IMR-90 (cell line): ENCODE data around the gene SMTN. TPM values are rescaled to one million over a fixed set of nuclear protein-coding genes. Genes with fewer than 3 reads are reported as not detected.
A peak's percentile ranks its signal among the peaks of the same experiment; 100 is the strongest.

Experiments
- ATAC-seq: fragments of 200-7000 bp; cut with Tn5 transposase; 2 replicates; pipeline ENCODE4 v1.9.1; 2020; ENCODE audit warnings: low read depth, mild to moderate bottlenecking, moderate library complexity
- BruUV-seq: library from RNA; stranded (reverse); fragments of 400-500 nt; replicated peaks from 2 replicates; lab custom pipeline; 2021; lab: Mats Ljungman, UMichigan
- CTCF ChIA-PET: fragments of 300-600 bp; formaldehyde crosslinking; extraction: SDS; loops from one replicate; lab custom pipeline; 2021; ENCODE audit warnings: antibody characterized with exemption; lab: Yijun Ruan, JAX
- POLR2A ChIA-PET: fragments of 300-600 bp; sonication (Branson Sonifier 250); formaldehyde crosslinking; loops from one replicate; lab custom pipeline; 2022; ENCODE audit warnings: antibody characterized with exemption; ENCODE audit not compliant: unreplicated experiment; lab: Charles Lee
- DNase-seq: peaks from one replicate; pipeline ENCODE4 v3.0.0; 2013
- H2AFZ ChIP-seq: replicated peaks from 2 replicates; pipeline ENCODE3; 2013; ENCODE audit warnings: low read length, mild to moderate bottlenecking; ENCODE audit not compliant: poor library complexity
- H2AK5ac ChIP-seq: 2 replicates; pipeline ENCODE4 v1.6.1; 2013; ENCODE audit warnings: low read depth, low read length, inconsistent platforms
- H2AK9ac ChIP-seq: replicated peaks from 2 replicates; pipeline ENCODE3; 2013; ENCODE audit warnings: mild to moderate bottlenecking, low read depth, low read length, moderate library complexity; ENCODE audit not compliant: poor library complexity
- H2BK120ac ChIP-seq: 2 replicates; pipeline ENCODE4 v1.6.1; 2013; ENCODE audit warnings: low read depth, low read length, inconsistent platforms
- H2BK15ac ChIP-seq: 3 replicates; pipeline ENCODE4 v1.6.1; 2013; ENCODE audit warnings: low read depth, low read length, inconsistent platforms
- H2BK20ac ChIP-seq: 2 replicates; pipeline ENCODE4 v1.6.1; 2013; ENCODE audit warnings: low read depth, mild to moderate bottlenecking, inconsistent platforms, low read length, moderate library complexity
- H2BK5ac ChIP-seq: 2 replicates; pipeline ENCODE4 v1.6.1; 2013; ENCODE audit warnings: mild to moderate bottlenecking, low read depth, low read length, inconsistent platforms; ENCODE audit not compliant: poor library complexity, severe bottlenecking
- H3K14ac ChIP-seq: replicated peaks from 2 replicates; pipeline ENCODE4 v1.6.1; 2013; ENCODE audit warnings: low read depth, low read length, inconsistent platforms
- H3K18ac ChIP-seq: 2 replicates; pipeline ENCODE4 v1.6.1; 2013; ENCODE audit warnings: low read depth, low read length, control low read depth
- H3K23ac ChIP-seq: 2 replicates; pipeline ENCODE4 v1.6.1; 2013; ENCODE audit warnings: low read depth, low read length, inconsistent platforms
- H3K27ac ChIP-seq: 2 replicates; pipeline ENCODE4 v1.5.1; 2013; ENCODE audit warnings: mild to moderate bottlenecking, control low read depth, low read length; ENCODE audit not compliant: insufficient read depth
- H3K27me3 ChIP-seq: 2 replicates; pipeline ENCODE4 v1.6.1; 2013; ENCODE audit warnings: low read length; ENCODE audit not compliant: control insufficient read depth, insufficient read depth
- H3K36me3 ChIP-seq: 2 replicates; pipeline ENCODE4 v1.6.1; 2013; ENCODE audit warnings: low read length, mixed read lengths; ENCODE audit not compliant: control insufficient read depth, insufficient read depth
- H3K4ac ChIP-seq: 2 replicates; pipeline ENCODE4 v1.6.1; 2013; ENCODE audit warnings: low read depth, low read length, inconsistent platforms
- H3K4me1 ChIP-seq: 2 replicates; pipeline ENCODE4 v1.6.1; 2013; ENCODE audit warnings: low read length, mixed read lengths; ENCODE audit not compliant: control insufficient read depth, insufficient read depth
- H3K4me2 ChIP-seq: 2 replicates; pipeline ENCODE4 v1.6.1; 2013; ENCODE audit warnings: low read depth, mild to moderate bottlenecking, control low read depth, low read length, moderate library complexity
- H3K4me3 ChIP-seq: 2 replicates; pipeline ENCODE4 v1.5.1; 2013; ENCODE audit warnings: low read depth, mild to moderate bottlenecking, control low read depth, low read length, moderate library complexity; ENCODE audit not compliant: insufficient read depth
- H3K56ac ChIP-seq: 2 replicates; pipeline ENCODE4 v1.6.1; 2013; ENCODE audit warnings: low read length, inconsistent platforms; ENCODE audit not compliant: insufficient read depth; ENCODE audit errors: extremely low read depth
- H3K79me1 ChIP-seq, 2 experiments: 2 replicates each; pipeline ENCODE4 v1.6.1; 2013; ENCODE audit warnings: low read length in 2 of 2, inconsistent platforms in 1 of 2, low read depth in 1 of 2
- H3K9ac ChIP-seq: 2 replicates; pipeline ENCODE4 v1.6.1; 2013; ENCODE audit warnings: low read depth, low read length, control low read depth
- H3K9me1 ChIP-seq: 2 replicates; pipeline ENCODE4 v1.6.1; 2013; ENCODE audit warnings: low read length, inconsistent platforms; ENCODE audit not compliant: insufficient read depth
- H3K9me3 ChIP-seq: 2 replicates; pipeline ENCODE4 v1.6.1; 2013; ENCODE audit warnings: low read length; ENCODE audit not compliant: control insufficient read depth, insufficient read depth
- H4K20me1 ChIP-seq: 2 replicates; pipeline ENCODE4 v1.6.1; 2013; ENCODE audit warnings: low read length, inconsistent platforms; ENCODE audit not compliant: insufficient read depth
- H4K5ac ChIP-seq: 2 replicates; pipeline ENCODE4 v1.6.1; 2013; ENCODE audit warnings: mild to moderate bottlenecking, low read depth, low read length, control low read depth
- H4K8ac ChIP-seq, 2 experiments: 2 replicates each; pipeline ENCODE4 v1.6.1; 2013; ENCODE audit warnings: low read depth in 2 of 2, low read length in 2 of 2, control low read depth in 1 of 2, inconsistent platforms in 1 of 2
- H4K91ac ChIP-seq: 2 replicates; pipeline ENCODE4 v1.6.1; 2013; ENCODE audit warnings: low read depth, low read length, inconsistent platforms; ENCODE audit not compliant: insufficient read depth
- ELK1 ChIP-seq: fragments of 150-350 bp; IDR thresholded peaks from 2 replicates; pipeline ENCODE4 v1.6.1; 2016; ENCODE audit warnings: low read depth, mild to moderate bottlenecking, low read length, moderate library complexity, borderline replicate concordance
- MAFK ChIP-seq: IDR thresholded peaks from 2 replicates; pipeline ENCODE4 v1.6.1; 2012; ENCODE audit warnings: low read depth, low read length, improper control_type of control experiment
- MXI1 ChIP-seq: IDR thresholded peaks from 2 replicates; pipeline ENCODE4 v1.6.1; 2012; ENCODE audit warnings: low read depth, mild to moderate bottlenecking, low read length, moderate library complexity, borderline replicate concordance
- NFE2L2 ChIP-seq: fragments of 150-350 bp; IDR thresholded peaks from 2 replicates; pipeline ENCODE4 v1.6.1; 2016; ENCODE audit warnings: low read depth, mild to moderate bottlenecking, low read length
- POLR2A ChIP-seq: IDR thresholded peaks from 2 replicates; pipeline ENCODE4 v1.6.1; 2012; ENCODE audit warnings: mild to moderate bottlenecking, low read depth, low read length
- RFX5 ChIP-seq: IDR thresholded peaks from 2 replicates; pipeline ENCODE4 v1.8.0; 2012; ENCODE audit warnings: low read depth, mild to moderate bottlenecking, low read length, moderate library complexity
- USF2 ChIP-seq: fragments of 150-350 bp; IDR thresholded peaks from 2 replicates; pipeline ENCODE4 v1.6.1; 2017; ENCODE audit warnings: mild to moderate bottlenecking, antibody characterized with exemption, low read length, low read depth
- WGBS, 2 experiments: methylation state at CpG; one replicate each; pipeline versions ENCODE4 v1.1.5 to v1.1.7; 2013; ENCODE audit warnings: missing lambda C conversion rate in 2 of 2; ENCODE audit not compliant: insufficient read length in 1 of 2; ENCODE audit errors: extremely low coverage in 2 of 2; 5-methylcytosine and 5-hydroxymethylcytosine counted together
- dilution Hi-C: fragments of 300-500 bp; cut with HindIII; formaldehyde crosslinking; loops from one replicate; pipeline ENCODE4 v1.14.3; 2018; ENCODE audit warnings: low sequenced_read_pairs; ENCODE audit not compliant: unreplicated experiment
- in situ Hi-C: fragments of 300-500 bp; cut with MboI; formaldehyde crosslinking; loops from 3 replicates; pipeline ENCODE4 v1.14.3; 2019; ENCODE audit warnings: low sequenced_read_pairs, inconsistent platforms, mixed read lengths
- intact Hi-C: fragments of 100-400 bp; cut with micrococcal nuclease; formaldehyde crosslinking; loops from 2 replicates; pipeline ENCODE4 v1.10.0; 2022
- polyA plus RNA-seq, 3 experiments: library from polyadenylated mRNA; depleted of rRNA; stranded (reverse); fragments of >200 nt; gene quantifications; 2 replicates each; pipeline ENCODE4 v1.2.3, GENCODE V29; 2012; ENCODE audit warnings: low replicate concordance in 1 of 3
- total RNA-seq: library from RNA; depleted of rRNA; stranded (reverse); fragments of >200 nt; gene quantifications from 2 replicates; pipeline ENCODE4 v1.2.3, GENCODE V29; 2012

SMTN gene
- total and polyA plus RNA-seq, 2 of the 4 experiments (the other 2 are of a cell fraction) = 53.6 to 63.7 TPM

- peak overlapping the region; percentile 94 for H3K23ac ChIP-seq
- WGBS, 2 experiments = no CpG with 5 or more reads among the region's 14 CpGs
- H2BK120ac ChIP-seq = peak overlapping the region; percentile 40; the same call in 1 of the 2 replicates
- H2AK5ac ChIP-seq = peak overlapping the region; percentile 85
- no TSS peak for BruUV-seq
- no peak overlapping the region for H2BK20ac ChIP-seq
- H3K79me1 ChIP-seq = peaks cover 15 to 49% of the 10 kb centered on the region in 2 experiments; a peak in 3 of 4 replicates
- peak overlapping the region; percentile 91 for H3K9ac ChIP-seq
- H3K27me3 ChIP-seq = no peaks in the 10 kb centered on the region
- H3K4ac ChIP-seq = peak overlapping the region; percentile 92
- peak; percentile 0 for ATAC-seq
- peak overlapping the region; percentile 96 for H2AFZ ChIP-seq
- peaks cover 40% of the 10 kb centered on the region for H3K4me1 ChIP-seq
- intact Hi-C loops = loop anchor here (1.0 to 5.0 kb wide), 4 partner anchors 43 to 166 kb away; partner anchors contain the start of gene LIMK2
- TF ChIP-seq MXI1 = no peak
- no peak for TF ChIP-seq MAFK
- no peak for TF ChIP-seq NFE2L2
- no peak for TF ChIP-seq POLR2A
- TF ChIP-seq ELK1 = no peak
- TF ChIP-seq RFX5 = no peak
- TF ChIP-seq USF2 = peak; percentile 10; the same call in 1 of the 2 replicates
- peak overlapping the region; percentile 90 for H3K4me3 ChIP-seq
- H2BK15ac ChIP-seq = peak overlapping the region; percentile 39; the same call in 1 of the 3 replicates
- H4K5ac ChIP-seq = peak overlapping the region; percentile 31
- peak overlapping the region; percentile 100 for H2AK9ac ChIP-seq
- peak overlapping the region; percentile 64 to 82; a peak in 3 of 4 replicates for H4K8ac ChIP-seq
- H3K36me3 ChIP-seq = peaks cover 30% of the 10 kb centered on the region
- H2BK5ac ChIP-seq = peak overlapping the region; percentile 87
- DNase-seq = peak; percentile 55
- H3K18ac ChIP-seq = peak overlapping the region; percentile 81
- peak overlapping the region; percentile 96 for H3K4me2 ChIP-seq
- POLR2A ChIA-PET = interaction anchor here (0.6 kb wide), 1 partner anchor 81 kb away, joined by 4 read pairs; no protein-coding TSS in a partner anchor
- H3K9me3 ChIP-seq = no peaks in the 10 kb centered on the region
- dilution Hi-C loops = no loop called here
- CTCF ChIA-PET = interaction anchor here (0.6 to 2.0 kb wide), 9 partner anchors 10 to 187 kb away, joined by 3 to 12 read pairs (median 5); no protein-coding TSS in a partner anchor
- peak overlapping the region; percentile 89 for H4K91ac ChIP-seq
- peak overlapping the region; percentile 98 for H3K14ac ChIP-seq
- peaks cover 18% of the 10 kb centered on the region for H3K9me1 ChIP-seq
- H3K27ac ChIP-seq = peak overlapping the region; percentile 94
- in situ Hi-C loops = no loop called here
- peaks cover 25% of the 10 kb centered on the region for H4K20me1 ChIP-seq
- peak overlapping the region; percentile 58 for H3K56ac ChIP-seq
Observed at GRCh38 chr22:31106731-31107177, 25.6 kb downstream of the SMTN start.
